DMS 273 treated with DMSO at 0.1 percent for 48 hours (cell line): ENCODE data around the gene LGALSL.
"Not testable (repeated sequence)": the region's sequence is repeated elsewhere in the genome, so short reads cannot be mapped to it uniquely, and the experiment has no call there.

Source experiments
- DNase-seq: peaks from one replicate; lab custom pipeline; 2025; lab: John Stamatoyannopoulos, UW

Gene LGALSL

DNA sequence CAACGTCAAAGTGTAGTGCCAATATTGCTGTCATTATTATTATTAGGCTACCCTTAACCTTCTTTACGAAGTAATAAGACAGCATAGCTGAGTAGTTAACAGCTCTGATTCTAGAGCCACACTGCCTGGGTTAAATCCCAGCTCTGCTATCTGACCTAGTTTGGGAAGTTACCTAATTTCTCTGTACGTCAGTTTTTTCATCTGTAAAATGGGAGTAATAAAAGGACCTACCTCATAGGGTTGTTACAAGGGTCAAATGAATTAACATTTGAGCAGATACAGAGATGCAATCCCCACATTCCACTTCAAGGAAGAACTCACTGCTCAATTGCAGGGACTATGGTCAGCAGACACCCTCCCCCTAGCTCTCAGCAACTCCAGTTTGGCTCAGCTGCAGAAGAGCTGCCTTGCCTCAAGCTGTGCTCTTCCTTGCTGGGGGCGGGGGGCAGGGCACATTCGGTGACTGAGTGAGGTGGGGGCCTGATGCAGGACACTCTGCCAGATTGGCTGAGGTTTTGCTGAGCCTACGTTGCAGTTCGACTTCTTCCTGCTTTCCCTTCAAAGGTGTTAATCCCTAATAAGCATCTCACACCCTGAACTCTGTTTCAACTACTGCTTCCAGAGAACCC lies 11.0 kb upstream of the LGALSL start:
- no peak for DNase-seq

DNA sequence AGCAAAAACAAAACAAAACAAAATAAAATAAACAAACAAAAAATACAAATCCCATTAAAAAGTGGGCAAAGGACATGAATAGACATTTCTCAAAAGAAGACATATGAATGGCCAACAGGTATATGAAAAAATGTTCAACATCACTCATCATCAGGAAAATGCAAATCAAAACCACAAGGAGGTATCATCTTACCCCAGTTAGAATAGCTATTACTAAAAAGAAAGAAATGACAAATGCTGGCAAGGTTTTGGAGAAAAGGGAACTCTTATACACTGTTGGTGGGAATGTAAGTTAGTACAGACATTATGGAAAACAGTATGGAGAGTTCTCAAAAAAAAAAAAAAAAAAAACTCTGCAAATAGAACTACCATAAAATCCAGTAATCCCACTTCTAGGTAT lies 8.0 kb upstream of the LGALSL start:
- DNase-seq: not testable (repeated sequence)

DNA sequence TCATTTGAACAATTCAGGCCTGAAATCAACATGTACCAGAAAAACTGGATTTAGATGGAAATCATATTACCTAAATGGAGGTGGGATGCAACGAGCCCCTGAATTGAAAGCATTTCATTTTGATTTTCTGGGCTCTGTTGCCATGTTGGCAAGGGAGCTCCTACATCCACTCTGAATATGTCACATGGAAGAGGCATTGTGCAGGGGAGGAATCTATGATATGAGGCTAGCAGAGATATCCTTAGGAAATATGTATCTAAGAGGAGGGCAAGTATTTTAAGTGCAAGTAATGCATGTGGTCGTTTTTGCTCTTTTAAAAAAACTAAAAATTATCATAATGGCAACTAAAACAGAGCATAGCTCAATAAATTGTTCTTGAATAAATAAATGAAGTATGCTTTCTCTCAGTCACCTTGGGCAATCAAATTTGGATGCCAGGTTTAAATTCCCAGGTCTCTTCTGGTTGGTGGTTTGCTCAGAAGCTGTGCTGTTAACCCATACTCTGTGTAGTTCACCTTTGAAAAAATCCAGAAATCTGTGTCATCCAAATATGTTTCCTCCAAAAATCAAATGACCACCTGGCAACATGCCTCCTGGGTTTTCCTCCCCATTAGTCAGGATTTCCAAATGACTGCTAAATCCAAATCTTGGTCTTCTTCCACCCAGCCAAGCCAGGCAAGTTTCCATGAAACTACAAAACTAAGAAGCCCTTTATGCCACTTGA lies 6.5 kb upstream of the LGALSL start:
- DNase-seq: no peak

DNA sequence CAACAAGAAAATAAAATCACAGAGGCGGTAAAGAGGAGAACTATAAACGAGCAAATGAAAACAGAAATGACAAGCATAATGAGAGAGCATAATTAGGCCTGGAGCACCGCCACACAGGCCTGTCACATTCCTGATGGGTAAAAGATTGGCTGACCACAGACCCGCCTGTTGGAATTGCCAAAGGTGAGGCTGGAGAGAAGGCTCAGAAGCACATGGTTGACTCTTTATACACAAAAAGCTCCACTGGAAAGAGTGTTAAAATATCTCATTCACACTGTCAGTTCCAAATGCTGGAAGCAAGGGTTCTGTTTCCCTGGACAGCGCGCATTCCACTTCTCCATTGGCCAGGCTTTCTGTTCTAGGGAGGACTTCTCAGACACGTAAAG lies 5.9 kb upstream of the LGALSL start:
- no peak for DNase-seq

DNA sequence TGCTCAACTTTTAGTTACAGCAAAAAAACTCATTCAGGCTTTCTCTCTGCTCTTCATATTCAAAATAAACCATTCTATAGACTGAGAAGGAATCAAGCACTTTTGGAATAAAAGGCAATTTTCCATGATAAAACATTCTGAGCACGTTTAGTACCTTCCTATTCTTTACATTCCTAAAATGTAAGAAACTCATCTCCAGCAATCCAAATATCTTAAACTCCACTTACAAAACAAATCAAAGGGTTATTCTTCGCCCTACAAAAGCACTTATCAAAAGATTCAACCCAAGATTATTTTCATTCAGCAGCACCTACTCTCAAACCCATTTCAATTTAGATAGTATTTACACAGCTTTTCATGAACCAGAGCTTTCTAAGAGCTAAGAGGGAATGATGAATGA lies 2.9 kb upstream of the LGALSL start:
- no peak for DNase-seq

DNA sequence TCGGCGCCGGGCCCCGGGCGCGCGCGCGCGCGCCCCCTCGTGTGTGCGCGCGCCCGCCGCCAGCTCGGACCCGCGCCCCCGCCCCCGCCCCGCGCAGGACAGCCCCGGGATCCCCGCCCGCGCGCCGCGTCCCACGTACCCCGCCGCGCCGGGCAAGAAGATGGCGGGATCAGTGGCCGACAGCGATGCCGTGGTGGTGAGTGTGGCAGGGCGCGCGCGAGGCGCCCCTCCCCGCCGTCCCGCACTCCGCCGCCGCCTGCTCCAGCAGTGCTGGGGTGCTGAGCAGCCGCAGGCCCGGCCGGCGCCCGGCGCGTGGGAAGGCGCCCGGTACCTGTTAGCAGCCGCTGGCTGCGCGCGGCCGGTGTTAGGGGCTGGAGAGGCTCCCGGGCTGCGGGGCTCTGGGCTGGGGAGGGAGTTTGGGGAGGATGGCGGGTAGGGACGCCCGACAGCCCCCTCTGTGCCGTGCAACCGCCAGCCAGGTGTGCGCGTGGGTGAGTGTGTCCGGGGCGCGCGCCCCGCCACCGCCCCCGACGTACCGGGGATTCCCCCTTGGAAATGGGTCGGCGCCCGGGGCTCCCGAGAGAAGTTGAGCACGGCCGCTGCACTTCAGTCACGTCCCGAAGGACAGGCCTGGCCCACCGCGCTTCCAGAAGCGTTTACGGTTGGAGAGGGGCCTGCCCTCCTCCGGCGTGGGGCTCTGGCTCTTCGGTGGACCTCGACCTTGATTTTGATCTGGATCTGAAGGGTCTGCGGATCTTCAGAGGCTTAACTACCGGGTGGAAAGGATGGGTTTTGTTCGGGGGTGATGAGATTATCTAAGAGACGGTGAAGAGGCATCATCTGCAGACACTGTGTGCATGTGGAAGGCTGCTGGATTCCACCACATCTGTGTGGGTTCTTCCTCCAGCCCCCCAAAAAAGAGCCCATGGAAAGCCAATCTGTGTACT lies 697 bp downstream of the LGALSL start:
- DNase-seq: no peak

DNA sequence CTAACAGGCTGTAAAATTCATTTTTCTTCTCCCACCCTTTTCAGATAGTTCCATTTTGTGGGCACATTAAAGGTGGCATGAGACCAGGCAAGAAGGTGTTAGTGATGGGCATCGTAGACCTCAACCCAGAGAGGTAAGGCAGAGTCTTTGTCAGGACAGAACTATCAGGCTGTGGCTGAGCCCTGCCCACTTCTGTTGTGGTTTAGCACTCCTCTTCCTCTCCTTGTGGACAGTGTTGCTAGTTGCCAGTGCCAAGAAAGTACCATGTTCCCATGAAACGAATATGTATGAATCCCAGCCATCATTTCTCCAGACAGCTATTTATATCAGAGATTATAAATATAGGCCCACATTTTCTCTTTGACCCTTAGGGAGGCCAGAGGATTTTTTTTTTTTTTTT lies 1.6 kb downstream of the LGALSL start:
- no peak for DNase-seq

DNA sequence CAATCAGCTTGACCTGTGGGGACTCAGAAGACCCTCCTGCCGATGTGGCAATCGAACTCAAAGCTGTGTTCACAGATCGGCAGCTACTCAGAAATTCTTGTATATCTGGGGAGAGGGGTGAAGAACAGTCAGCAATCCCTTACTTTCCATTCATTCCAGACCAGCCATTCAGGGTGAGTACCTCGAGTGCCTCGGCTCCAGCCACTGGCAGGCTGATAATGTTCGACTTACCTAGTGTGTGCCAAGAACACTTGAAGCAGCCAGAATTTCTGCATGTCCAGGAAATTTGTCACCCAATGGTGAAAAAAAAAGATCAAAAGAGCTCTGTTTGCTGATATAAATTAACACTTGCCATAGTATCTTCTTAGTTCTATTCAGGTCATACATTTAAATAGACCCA lies 2.3 kb downstream of the LGALSL start:
- no peak for DNase-seq

DNA sequence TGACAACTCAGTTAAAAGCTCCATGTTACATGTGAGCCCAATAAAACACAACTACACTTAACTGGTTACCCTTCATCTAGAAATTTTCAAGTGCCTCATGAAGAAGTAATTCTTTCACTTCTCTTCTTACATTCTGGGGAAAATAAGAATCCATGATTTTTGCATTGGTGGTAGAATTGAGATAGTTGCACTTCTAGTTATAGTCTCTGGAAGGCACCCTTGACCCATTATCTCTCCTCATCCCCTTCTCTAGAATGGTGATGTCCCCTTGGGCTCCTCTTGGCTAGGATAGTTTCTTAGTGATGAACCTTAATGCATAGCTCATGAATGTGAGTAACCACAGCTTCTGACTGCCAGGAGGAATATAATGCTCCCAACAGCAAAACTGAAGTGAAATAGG lies 3.6 kb downstream of the LGALSL start:
- no peak for DNase-seq

DNA sequence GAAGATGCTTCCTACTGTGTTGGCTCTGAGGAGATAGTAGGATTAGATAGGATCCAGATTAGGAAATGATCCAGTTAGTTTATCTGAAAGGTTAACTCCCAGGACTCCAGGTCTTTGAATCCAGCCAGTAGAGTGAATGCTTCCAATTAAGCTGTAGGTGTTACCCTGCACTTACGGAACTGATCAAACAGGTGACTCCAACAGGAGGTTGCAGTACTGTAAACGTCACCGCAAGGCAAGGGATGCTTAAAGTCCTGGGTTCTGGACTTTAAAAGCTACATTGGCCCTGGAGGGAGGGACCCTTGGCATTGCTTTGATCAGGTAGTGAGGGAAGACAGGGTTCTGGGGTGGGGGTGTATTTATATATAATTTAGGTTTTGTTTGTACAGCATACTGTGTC lies 5.6 kb downstream of the LGALSL start:
- DNase-seq: no peak

DNA sequence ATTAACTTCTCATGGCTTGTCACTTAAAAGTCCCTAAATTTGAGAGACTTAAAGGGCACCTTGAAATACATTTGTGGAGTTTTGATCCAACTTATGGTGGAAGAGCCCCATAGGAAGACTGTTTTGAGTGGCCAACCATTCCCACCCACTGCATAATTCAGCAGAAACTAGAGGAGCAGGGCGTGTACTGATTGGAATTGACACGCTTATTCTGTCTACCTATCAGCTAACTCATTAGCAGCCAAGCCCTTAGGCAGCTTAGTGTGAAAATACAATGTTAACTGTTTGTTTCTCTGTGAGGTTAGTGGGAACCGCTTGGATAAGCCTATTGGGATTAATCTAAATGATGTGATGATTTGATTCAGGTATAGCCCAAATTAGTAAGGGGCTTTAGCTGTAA lies 6.4 kb downstream of the LGALSL start:
- DNase-seq: no peak

DNA sequence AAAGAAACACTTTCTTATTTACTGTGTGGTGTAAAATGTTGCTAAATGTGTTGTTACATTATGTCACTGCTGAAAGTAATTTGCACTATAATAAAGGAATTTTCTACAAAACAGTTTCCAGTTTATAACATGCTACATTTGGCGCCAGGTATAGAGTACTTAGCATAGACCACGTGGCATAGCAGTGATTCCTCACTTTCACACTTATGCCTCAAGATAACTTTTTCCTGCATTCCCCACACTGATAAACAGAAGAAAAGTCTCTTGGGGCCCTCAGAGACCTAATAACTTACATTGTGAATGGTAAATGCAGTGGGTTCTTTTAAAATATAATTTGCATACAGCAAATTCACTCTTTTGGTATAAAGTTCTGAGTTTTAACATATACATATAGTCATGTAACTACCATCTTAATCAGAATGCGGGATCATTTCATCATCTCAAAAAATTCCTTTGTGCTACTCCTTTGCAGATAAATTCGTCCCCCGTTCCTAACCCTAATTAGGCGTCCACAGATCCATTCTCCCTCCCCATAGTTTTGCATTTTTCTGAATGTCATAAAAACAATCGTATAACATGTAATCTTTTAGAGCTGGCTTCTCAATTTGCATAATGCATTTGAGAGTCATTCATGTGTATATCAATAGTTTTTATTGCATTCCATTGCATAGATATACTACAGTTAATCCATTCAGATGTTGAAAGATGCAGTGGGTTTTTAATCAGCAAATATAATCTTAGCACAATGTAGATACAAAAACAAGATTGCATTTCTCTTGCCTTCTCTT lies 7.5 kb downstream of the LGALSL start:
- DNase-seq: no peak

DNA sequence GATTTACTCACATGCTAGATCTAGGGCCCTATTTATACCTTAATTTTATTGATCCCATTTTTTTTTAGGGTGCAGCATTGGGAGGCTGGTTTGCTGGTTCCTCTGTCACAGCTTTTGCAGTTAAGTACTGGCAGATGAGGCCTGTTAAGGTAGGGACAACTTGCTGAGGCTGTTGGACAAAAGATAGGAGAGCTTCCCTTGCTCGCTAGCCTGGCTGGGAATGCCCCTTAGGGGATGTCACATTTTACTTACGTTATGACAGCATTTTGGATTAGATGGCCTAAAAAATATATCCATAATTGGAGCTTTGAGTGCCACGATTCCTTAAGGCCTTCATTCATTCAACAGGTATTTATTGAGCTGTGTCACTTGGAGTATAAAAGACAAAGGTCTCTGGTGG lies 8.2 kb downstream of the LGALSL start:
- no peak for DNase-seq

DNA sequence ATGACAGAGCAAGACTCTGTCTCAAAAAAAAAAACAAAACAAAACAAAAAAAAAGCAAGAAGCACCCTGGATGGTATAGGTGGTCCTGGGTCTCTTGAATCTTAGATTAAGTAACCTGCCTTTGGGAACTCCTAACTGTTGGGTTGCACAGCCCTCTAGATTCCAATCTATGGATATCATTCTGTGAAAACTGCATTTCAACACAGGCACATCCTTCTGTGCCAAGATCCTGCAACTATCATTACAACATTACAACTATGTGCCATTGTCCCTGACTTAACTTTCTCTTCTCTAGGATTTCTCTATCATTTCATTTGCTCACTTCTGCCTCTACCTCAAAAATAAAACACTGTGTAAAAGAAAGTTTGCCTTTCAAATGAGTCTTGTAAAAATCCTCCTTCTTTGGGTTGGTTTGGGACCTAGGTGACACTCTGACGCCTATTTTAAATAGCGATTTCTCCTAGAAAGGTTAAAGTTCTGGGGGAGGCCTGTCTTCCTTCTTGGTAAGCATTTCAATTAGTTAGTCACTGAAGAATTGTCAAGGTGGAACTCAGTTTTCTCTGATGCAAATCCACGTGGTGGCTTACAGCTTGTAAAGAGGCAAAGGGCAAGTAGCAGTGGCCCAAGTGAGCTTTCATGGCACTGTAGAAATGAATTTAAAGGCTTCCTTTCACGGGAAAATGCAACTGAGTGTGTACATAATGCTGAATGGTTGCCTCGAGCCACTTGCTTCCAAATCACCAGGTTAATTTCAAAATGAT lies 9.2 kb downstream of the LGALSL start:
- no peak for DNase-seq

DNA sequence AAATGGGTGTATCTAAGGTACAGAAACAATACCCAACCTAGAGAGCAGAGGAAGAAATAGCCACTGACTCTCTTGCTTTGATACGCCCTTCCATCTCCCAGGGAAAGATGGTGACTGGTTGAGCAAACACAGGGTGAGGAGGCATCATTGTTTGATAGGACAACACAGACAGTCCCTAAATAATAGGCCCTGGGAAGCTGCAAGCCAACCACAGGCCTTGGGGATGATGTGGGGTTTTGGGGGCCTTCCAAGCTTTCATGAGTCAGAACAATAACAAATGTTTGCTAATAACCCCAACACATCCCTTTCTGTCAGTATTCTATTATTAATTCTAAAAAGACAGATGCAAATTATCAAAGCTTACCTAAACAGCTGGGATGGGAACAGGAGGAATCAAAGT lies 9.8 kb downstream of the LGALSL start:
- DNase-seq: no peak

DNA sequence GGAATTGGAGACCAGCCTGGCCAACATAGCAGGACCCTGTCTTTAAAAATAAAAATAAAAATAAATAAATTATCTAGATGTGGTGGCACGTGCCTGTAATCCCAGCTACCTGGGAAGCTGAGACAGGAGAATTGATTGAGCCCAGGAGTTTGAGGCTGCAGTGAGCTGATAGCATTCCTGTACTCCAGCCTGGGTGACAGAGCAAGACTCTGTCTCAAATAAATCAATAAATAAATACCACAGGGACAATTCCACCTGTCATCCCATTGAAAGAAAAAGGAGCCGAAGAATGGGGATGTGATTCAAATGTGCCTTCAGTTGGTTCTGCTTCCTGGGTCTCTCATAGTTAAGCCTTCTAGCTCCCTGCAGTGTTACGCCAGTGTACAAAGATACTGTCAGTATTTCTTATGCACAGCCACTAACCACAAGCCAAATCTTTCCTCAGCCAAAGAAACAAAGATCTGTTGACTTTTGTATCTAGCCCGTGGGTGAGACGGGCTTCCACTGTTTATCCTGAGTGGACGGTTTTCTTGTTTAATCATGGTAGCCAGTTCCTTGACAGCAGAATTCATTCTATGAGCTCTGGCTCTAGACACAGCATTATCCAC lies 12.6 kb downstream of the LGALSL start:
- no peak for DNase-seq

DNA sequence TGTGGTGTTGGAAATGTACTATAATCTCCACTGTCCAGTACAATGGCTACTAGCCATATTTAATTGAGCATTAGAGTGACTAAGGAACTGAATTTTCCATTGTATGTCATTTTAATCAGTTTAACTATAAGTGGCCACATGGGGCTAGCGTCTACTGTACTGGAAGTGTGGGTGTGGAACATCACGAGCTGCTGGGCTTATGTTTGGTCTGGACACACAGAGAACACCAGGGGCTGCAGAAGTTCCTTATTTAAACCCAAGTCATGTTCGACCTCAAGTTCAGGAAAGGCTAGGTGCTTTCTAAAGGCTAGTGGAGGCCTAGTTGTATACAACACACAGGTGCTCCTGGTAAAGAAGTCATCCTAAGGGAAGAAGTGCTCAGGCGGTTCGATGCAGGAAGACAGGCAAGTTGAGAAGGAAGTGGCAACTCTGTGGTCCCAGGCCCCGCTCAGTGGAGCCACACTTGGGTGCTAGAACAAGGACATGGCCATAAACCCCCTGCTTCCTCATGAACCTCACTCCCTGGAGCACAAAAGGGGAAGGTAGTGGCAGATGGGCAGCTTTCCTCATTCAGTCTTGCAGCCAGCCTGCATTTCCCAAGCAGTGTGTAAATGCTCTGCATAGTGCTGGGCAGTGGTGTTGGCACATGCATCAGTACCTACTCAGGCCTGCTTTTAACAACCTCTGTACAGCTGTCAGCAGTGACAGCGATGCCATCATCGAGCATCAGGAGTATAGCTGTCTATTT lies 13.3 kb downstream of the LGALSL start:
- no peak for DNase-seq

DNA sequence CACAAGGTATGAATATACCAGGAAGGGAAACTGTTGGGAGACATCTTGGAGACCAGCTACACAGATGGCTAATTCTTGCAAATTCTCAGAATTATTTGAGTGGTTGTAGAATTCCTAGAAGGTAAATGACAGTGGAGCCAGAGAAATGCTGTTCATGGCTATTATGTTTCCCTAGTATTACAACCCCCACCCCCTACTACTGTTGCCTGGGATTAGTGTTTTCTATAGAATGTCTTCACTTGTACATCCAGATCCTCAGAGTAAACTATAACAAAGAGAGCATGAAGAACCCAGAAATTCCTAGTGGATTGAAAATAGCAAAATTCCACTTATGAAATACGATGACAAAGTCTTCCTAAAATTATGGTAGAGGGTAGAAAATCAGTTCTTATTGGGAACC lies 15.3 kb downstream of the LGALSL start:
- no peak for DNase-seq

DNA sequence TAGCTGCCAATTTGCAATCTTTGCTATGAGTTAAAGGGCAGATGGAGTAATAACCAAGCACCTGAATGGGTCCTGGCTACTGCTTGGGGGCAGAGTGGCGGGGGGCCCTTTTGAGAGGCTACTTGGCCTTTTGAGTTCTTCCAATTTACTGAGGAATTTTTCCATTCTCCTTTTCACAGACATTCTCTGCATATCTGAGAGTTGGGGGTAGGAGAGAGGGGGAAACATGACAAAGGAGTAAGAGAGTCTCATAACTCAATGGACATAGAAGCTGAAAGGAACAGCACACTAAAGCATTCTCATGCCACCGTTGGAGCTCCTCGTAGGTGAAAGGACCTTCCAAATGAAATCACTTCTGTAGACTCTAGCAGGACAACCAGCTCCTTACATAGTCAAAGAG lies 16.1 kb downstream of the LGALSL start:
- no peak for DNase-seq

DNA sequence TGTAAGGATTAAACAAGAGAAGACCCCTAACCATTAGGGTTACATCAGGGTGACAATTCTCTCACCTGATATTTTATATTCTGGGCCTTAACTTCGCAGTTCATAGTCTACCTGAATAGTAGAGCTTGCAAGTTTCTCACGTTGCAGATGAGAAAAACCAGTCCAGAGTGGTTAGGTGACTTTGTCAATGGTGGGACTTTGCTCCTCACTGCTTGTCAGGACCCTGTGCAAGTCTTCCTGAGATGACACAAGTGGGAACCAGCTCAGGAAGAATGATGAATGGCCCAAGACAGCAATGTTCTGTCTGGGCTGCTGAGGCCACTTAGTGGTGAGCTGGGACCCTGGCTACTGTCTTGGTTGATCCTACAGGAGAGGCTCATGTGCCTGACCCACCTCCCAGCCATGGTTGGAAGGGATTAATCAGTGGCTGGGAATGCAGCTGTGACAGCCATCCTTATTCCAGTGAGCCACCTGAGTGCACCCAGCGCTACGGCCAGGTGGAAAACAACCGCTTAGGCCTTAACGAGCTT lies 16.9 kb downstream of the LGALSL start:
- no peak for DNase-seq
